ENCODE results near the gene ENC1. TPM values are rescaled to one million over a fixed set of nuclear protein-coding genes. Genes with fewer than 3 reads are reported as not detected.

ENC1 gene
- total RNA-seq, 4 donors from 2014 or later: 6.4 to 19.4 (median 13.0) TPM

DNA sequence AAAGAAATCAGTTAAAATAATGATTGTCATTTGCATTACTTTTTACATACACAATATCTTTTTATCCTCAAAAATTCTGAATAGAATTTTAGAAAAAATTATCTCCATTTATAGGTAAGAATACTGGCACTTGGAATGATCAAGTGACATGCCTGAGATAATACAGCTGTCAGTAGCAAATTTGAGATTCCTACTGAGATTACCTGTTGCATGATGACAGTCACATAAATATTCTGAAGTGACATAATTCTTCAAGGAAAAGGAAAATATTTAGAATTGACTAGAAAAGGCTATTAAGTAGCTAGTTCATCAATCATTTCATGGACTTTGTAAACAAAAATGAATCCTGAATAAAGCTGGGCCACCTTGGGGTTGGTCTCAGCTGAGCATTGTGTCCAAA lies 15.2 kb upstream of the ENC1 start:
- TF ChIP-seq EP300 (IDR thresholded peaks at IDR 0.05) (no peak), POLR2A (IDR thresholded peaks at IDR 0.05) (no peak), CTCF (IDR thresholded peaks at IDR 0.05) (no peak), POLR2AphosphoS5 (IDR thresholded peaks at IDR 0.05) (no peak)
- H3K4me3 ChIP-seq: no peak overlapping the region
- H3K27ac ChIP-seq: no peak overlapping the region
- H3K27me3 ChIP-seq: no peaks in the 10 kb centered on the region
- H3K36me3 ChIP-seq: no peaks in the 10 kb centered on the region
- DNase-seq (ENCODE audit: low spot score in 2 of 2): no peak
- peaks cover 6% of the 10 kb centered on the region for H3K4me1 ChIP-seq
- H3K9me3 ChIP-seq: no peaks in the 10 kb centered on the region

- WGBS: 91% methylated on average over 6 of the region's 6 CpGs
- no peak for DNase-seq (ENCODE audit: low spot score in 2 of 2)
- no peaks in the 10 kb centered on the region for H3K27me3 ChIP-seq
- TF ChIP-seq CTCF (IDR thresholded peaks at IDR 0.05) (no peak), EP300 (IDR thresholded peaks at IDR 0.05) (no peak), POLR2AphosphoS5 (IDR thresholded peaks at IDR 0.05) (no peak), POLR2A (IDR thresholded peaks at IDR 0.05) (no peak)
- peaks cover 6% of the 10 kb centered on the region for H3K4me1 ChIP-seq
- H3K36me3 ChIP-seq: no peaks in the 10 kb centered on the region
- no peaks in the 10 kb centered on the region for H3K9me3 ChIP-seq
- H3K27ac ChIP-seq: no peak overlapping the region
- H3K4me3 ChIP-seq: no peak overlapping the region
Measured at GRCh38 chr5:74655206-74655605, 14.7 kb upstream of the ENC1 start.

GRCh38 chr5:74653991-74654390 lies 13.5 kb upstream of the ENC1 start:
- no peaks in the 10 kb centered on the region for H3K27me3 ChIP-seq
- 70% methylated on average over 5 of the region's 5 CpGs for WGBS
- no peak overlapping the region for H3K27ac ChIP-seq
- H3K4me1 ChIP-seq: peaks cover 7% of the 10 kb centered on the region
- H3K36me3 ChIP-seq: no peaks in the 10 kb centered on the region
- H3K4me3 ChIP-seq: no peak overlapping the region
- TF ChIP-seq EP300 (IDR thresholded peaks at IDR 0.05) (no peak), POLR2A (IDR thresholded peaks at IDR 0.05) (no peak), CTCF (IDR thresholded peaks at IDR 0.05) (no peak), POLR2AphosphoS5 (IDR thresholded peaks at IDR 0.05) (no peak)
- H3K9me3 ChIP-seq: no peaks in the 10 kb centered on the region
- no peak for DNase-seq (ENCODE audit: low spot score in 2 of 2)

DNA sequence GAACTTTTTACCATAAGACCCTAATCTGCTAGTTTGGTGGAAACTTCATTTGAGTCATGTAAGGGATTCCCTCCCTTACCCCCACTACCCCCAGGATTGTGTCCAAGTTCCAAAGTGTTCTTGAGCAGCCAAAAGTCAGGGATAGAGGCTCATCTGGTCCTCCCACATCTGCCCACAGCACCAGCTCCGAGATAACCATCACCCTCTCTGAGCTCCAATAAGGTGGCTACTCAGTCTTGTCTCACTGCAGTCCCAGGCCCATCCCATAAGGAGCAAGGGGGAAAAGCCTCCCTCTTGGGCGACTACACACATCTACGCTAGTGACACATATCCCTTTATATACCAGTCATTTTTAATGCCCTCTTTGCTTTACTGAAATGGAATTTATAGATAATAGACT lies 12.0 kb upstream of the ENC1 start:
- H3K36me3 ChIP-seq: no peaks in the 10 kb centered on the region
- DNase-seq (ENCODE audit: low spot score in 2 of 2): no peak
- no peak overlapping the region for H3K27ac ChIP-seq
- no peaks in the 10 kb centered on the region for H3K9me3 ChIP-seq
- TF ChIP-seq POLR2AphosphoS5 (IDR thresholded peaks at IDR 0.05) (no peak), POLR2A (IDR thresholded peaks at IDR 0.05) (no peak)
- H3K4me1 ChIP-seq: peaks cover 13% of the 10 kb centered on the region
- H3K4me3 ChIP-seq: no peak overlapping the region
- WGBS: 88% methylated on average over 3 of the region's 3 CpGs
- no peaks in the 10 kb centered on the region for H3K27me3 ChIP-seq

- H3K27me3 ChIP-seq: no peaks in the 10 kb centered on the region
- 57% methylated on average over 3 of the region's 3 CpGs for WGBS
- no peak overlapping the region for H3K27ac ChIP-seq
- no peak for DNase-seq (ENCODE audit: low spot score in 2 of 2)
- no peak overlapping the region for H3K4me3 ChIP-seq
- peaks cover 13% of the 10 kb centered on the region for H3K4me1 ChIP-seq
- no peak for TF ChIP-seq CTCF (IDR thresholded peaks at IDR 0.05)
- H3K36me3 ChIP-seq: no peaks in the 10 kb centered on the region
- no peaks in the 10 kb centered on the region for H3K9me3 ChIP-seq
Measured at GRCh38 chr5:74651710-74652109, 11.2 kb upstream of the ENC1 start.

DNA sequence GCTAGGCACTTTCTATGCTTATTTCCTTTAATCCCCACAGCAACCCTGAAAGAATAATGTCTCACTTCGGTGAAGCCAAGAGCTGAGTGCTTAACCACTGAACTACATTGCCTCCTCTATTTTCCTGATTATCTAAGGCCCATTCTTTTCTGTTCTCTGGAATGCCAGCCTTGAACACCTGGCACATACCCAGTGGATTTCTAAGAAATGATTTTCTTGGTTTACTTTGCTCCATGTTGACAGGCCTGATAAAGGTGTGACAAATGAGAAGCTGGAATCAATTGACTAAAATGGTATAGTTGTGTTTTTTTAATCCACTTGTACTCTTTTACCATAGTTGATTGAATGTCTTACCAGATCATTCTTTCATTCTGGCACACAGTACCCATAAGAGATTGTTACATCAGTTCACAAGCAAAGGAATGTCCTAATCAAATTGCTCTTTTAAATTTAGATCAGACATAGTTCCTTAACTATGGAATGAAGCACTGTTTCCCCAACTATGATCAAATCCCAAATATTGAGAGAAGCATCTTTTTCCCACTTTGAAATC lies 9.0 kb upstream of the ENC1 start:
- peaks cover 13% of the 10 kb centered on the region for H3K4me1 ChIP-seq
- no peak for DNase-seq (ENCODE audit: low spot score in 2 of 2)
- 57% methylated on average over 1 of the region's 1 CpG for WGBS
- no peaks in the 10 kb centered on the region for H3K36me3 ChIP-seq
- H3K27me3 ChIP-seq: no peaks in the 10 kb centered on the region
- H3K4me3 ChIP-seq: no peak overlapping the region
- H3K27ac ChIP-seq: no peak overlapping the region
- TF ChIP-seq POLR2A (IDR thresholded peaks at IDR 0.05) (no peak), POLR2AphosphoS5 (IDR thresholded peaks at IDR 0.05) (no peak), CTCF (IDR thresholded peaks at IDR 0.05) (no peak), EP300 (IDR thresholded peaks at IDR 0.05) (no peak)
- no peaks in the 10 kb centered on the region for H3K9me3 ChIP-seq

Measured in suprapubic skin (tissue), 4 donors.